ENCODE measurements around the gene NFATC3. TPM values are rescaled to one million over a fixed set of nuclear protein-coding genes. Genes with fewer than 3 reads are reported as not detected.
"Not testable (repeated sequence)": the region's sequence is repeated elsewhere in the genome, so short reads cannot be mapped to it uniquely, and the experiment has no call there.

NFATC3 gene
- total and polyA plus RNA-seq, 10 donors: 12.4 to 89.7 (median 67.2) TPM

GRCh38 chr16:68089067-68089466, 3.9 kb downstream of the NFATC3 start:
- TF ChIP-seq CTCF (IDR thresholded peaks at IDR 0.05 in 8 of 11, conservative IDR thresholded peaks at IDR 0.05 in 3 of 11) (no peak), POLR2AphosphoS5 (IDR thresholded peaks at IDR 0.05) (no peak), POLR2A (IDR thresholded peaks at IDR 0.05) (no peak)
- Histone ChIP-seq H3K9me3 (no peaks in the 10 kb centered on the region), H3K4me3 (peak overlapping the region in 1 of 8 donors; percentile 24), H3K36me3 (no peaks in the 10 kb centered on the region), H3K27me3 (replicated peaks in 1 of 7) (no peaks in the 10 kb centered on the region), H3K4me1 (peaks cover 55 to 88% (median 83%) of the 10 kb centered on the region in 6 donors), H3K27ac (peak overlapping the region in 3 of 8 donors; percentile 26 to 58 (median 34))
- intact Hi-C loops (cut with DNase I; ENCODE audit: low total_unique reads): no loop called here
- 73 to 79% (median 76%) methylated on average over 4 of the region's 4 CpGs for WGBS, 5 donors
- DNase-seq: no peak

DNA sequence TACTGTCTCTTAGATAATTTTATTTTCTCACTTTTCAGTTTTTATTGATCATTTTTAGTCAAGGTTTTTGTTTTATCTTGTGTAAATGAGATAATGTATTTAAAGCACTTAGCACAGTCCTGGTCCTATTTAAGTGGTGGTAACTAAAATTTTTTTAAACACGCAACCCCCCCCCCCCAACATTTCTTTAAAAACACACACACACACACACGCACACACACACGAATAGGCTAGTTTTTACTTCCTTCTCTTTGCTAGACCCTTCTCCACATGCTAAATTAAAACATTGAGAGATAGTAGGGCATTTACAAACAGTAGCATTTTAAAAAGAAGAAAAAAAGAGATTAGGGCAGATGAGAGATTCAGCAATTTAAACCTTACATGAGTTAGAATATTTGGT, 5.0 kb downstream of the NFATC3 start:
- intact Hi-C loops (cut with DNase I; ENCODE audit: low total_unique reads): loop anchor here (10.0 kb wide), 1 partner anchor 135 kb away; no protein-coding TSS in a partner anchor
- DNase-seq: no peak
- peak overlapping the region in 6 of 8 donors; percentile 3 to 69 (median 60) for H3K27ac ChIP-seq
- no peaks in the 10 kb centered on the region for H3K36me3 ChIP-seq
- peak overlapping the region in 1 of 8 donors; percentile 29 for H3K4me3 ChIP-seq
- H3K9me3 ChIP-seq: no peaks in the 10 kb centered on the region
- peaks cover 58 to 91% (median 87%) of the 10 kb centered on the region in 6 donors for H3K4me1 ChIP-seq
- TF ChIP-seq CTCF (IDR thresholded peaks at IDR 0.05 in 8 of 11, conservative IDR thresholded peaks at IDR 0.05 in 3 of 11) (no peak), POLR2A (IDR thresholded peaks at IDR 0.05) (no peak), POLR2AphosphoS5 (IDR thresholded peaks at IDR 0.05) (no peak)
- no peaks in the 10 kb centered on the region for H3K27me3 ChIP-seq (replicated peaks in 1 of 7)
- WGBS, 5 donors: 15 to 29% (median 22%) methylated on average over 3 of the region's 3 CpGs

GRCh38 chr16:68090533-68090932, 5.4 kb downstream of the NFATC3 start:
- intact Hi-C loops (cut with DNase I; ENCODE audit: low total_unique reads): loop anchor here (10.0 kb wide), 1 partner anchor 134 kb away; no protein-coding TSS in a partner anchor
- H3K27ac ChIP-seq: peak overlapping the region in 7 of 8 donors; percentile 2 to 69 (median 60)
- no peaks in the 10 kb centered on the region for H3K27me3 ChIP-seq (replicated peaks in 1 of 7)
- peak overlapping the region in 1 of 8 donors; percentile 29 for H3K4me3 ChIP-seq
- H3K4me1 ChIP-seq: peaks cover 58 to 96% (median 91%) of the 10 kb centered on the region in 6 donors
- WGBS, 5 donors: 17 to 31% (median 24%) methylated on average over 3 of the region's 3 CpGs
- TF ChIP-seq CTCF (IDR thresholded peaks at IDR 0.05 in 8 of 11, conservative IDR thresholded peaks at IDR 0.05 in 3 of 11): no peak
- no peak for TF ChIP-seq POLR2AphosphoS5 (IDR thresholded peaks at IDR 0.05)
- TF ChIP-seq POLR2A (IDR thresholded peaks at IDR 0.05): no peak
- no peaks in the 10 kb centered on the region for H3K9me3 ChIP-seq
- H3K36me3 ChIP-seq: no peaks in the 10 kb centered on the region
- no peak for DNase-seq

- H3K27ac ChIP-seq: peak overlapping the region in 5 of 8 donors; percentile 52 to 69 (median 60)
- intact Hi-C loops (cut with DNase I; ENCODE audit: low total_unique reads): loop anchor here (10.0 kb wide), 1 partner anchor 133 kb away; no protein-coding TSS in a partner anchor
- 92 to 99% (median 94%) methylated on average over 5 of the region's 5 CpGs for WGBS, 5 donors
Measured at GRCh38 chr16:68091380-68092261, 6.5 kb downstream of the NFATC3 start.

GRCh38 chr16:68092275-68092674, 7.1 kb downstream of the NFATC3 start:
- intact Hi-C loops (cut with DNase I; ENCODE audit: low total_unique reads): loop anchor here (10.0 kb wide), 1 partner anchor 133 kb away; no protein-coding TSS in a partner anchor
- DNase-seq; H3K9me3 ChIP-seq; H3K36me3 ChIP-seq; H3K27me3 ChIP-seq (replicated peaks in 1 of 7); H3K4me3 ChIP-seq: not testable (repeated sequence)
- 89 to 94% (median 93%) methylated on average over 10 of the region's 10 CpGs for WGBS, 5 donors
- peaks cover 52 to 100% (median 94%) of the 10 kb centered on the region in 6 donors for H3K4me1 ChIP-seq
- H3K27ac ChIP-seq: peak overlapping the region in 2 of 8 donors; percentile 60 to 69

More at GRCh38 chr16:68091380-68092261, 6.5 kb downstream of the NFATC3 start:
- TF ChIP-seq POLR2AphosphoS5 (IDR thresholded peaks at IDR 0.05) (no peak), CTCF (IDR thresholded peaks at IDR 0.05 in 8 of 11, conservative IDR thresholded peaks at IDR 0.05 in 3 of 11) (no peak), POLR2A (IDR thresholded peaks at IDR 0.05) (no peak)
- no peak overlapping the region for H3K4me3 ChIP-seq
- H3K9me3 ChIP-seq: no peaks in the 10 kb centered on the region
- no peak for DNase-seq
- no peaks in the 10 kb centered on the region for H3K27me3 ChIP-seq (replicated peaks in 1 of 7)
- no peaks in the 10 kb centered on the region for H3K36me3 ChIP-seq
- peaks cover 58 to 100% (median 94%) of the 10 kb centered on the region in 6 donors for H3K4me1 ChIP-seq

All from spleen (tissue), 11 donors.